HCT116 (cell line): ENCODE data around the gene SYDE1.

Experiments
- CTCF ChIP-seq, 3 experiments: fragments of 200-600 bp in 1 of 3; sonication (generic) in 1 of 3; IDR thresholded peaks in 2 of 3; conservative IDR thresholded peaks in 1 of 3; 2 replicates each; pipeline ENCODE4 v1.5.1; 2012 to 2017; ENCODE audit warnings: low read depth in 2 of 3, low read length in 2 of 3, antibody characterized with exemption in 1 of 3, borderline replicate concordance in 1 of 3, control low read depth in 1 of 3, mild to moderate bottlenecking in 1 of 3, mixed read lengths in 1 of 3, mixed run types in 1 of 3, moderate library complexity in 1 of 3; ENCODE audit not compliant: insufficient read depth in 1 of 3
- POLR2AphosphoS5 ChIP-seq: IDR thresholded peaks from 2 replicates; pipeline ENCODE4 v1.6.1; 2011; ENCODE audit warnings: mild to moderate bottlenecking, low read depth, low read length, moderate library complexity

- TF ChIP-seq POLR2AphosphoS5 = no peak
- TF ChIP-seq CTCF (IDR thresholded peaks at IDR 0.05 in 2 of 3, conservative IDR thresholded peaks at IDR 0.05 in 1 of 3; ENCODE audit: borderline replicate concordance in 1 of 3, insufficient read depth in 1 of 3, low read depth in 2 of 3, low read length in 2 of 3) = no peak
Measured at GRCh38 chr19:15087182-15087581, 20.0 kb upstream of the SYDE1 start.
